Lower lobe of right lung (tissue), 2 donors: Measurements from ENCODE around the gene GPC4. TPM values are rescaled to one million over a fixed set of nuclear protein-coding genes. Genes with fewer than 3 reads are reported as not detected.

Experiments
- ATAC-seq, 2 donors: fragments of 200-7000 bp; cut with Tn5 transposase; one replicate each; pipeline ENCODE4 v1.9.1; 2020 to 2022; ENCODE audit warnings: mild to moderate bottlenecking in 2 of 2, moderate library complexity in 2 of 2
- DNase-seq: peaks from one replicate; pipeline ENCODE4 v3.0.0-alpha.2; 2020
- H3K27ac ChIP-seq: fragments of 200-600 bp; one replicate; pipeline ENCODE4 v1.8.0; 2022
- H3K27me3 ChIP-seq: fragments of 200-600 bp; one replicate; pipeline ENCODE4 v1.8.0; 2022; ENCODE audit warnings: low read depth
- H3K36me3 ChIP-seq: fragments of 200-600 bp; one replicate; pipeline ENCODE4 v1.8.0; 2022; ENCODE audit warnings: mild to moderate bottlenecking
- H3K4me1 ChIP-seq: fragments of 200-600 bp; one replicate; pipeline ENCODE4 v1.8.0; 2022
- H3K4me3 ChIP-seq: fragments of 200-600 bp; one replicate; pipeline ENCODE4 v1.8.0; 2022; ENCODE audit warnings: mild to moderate bottlenecking
- H3K9me3 ChIP-seq: fragments of 200-600 bp; one replicate; pipeline ENCODE4 v1.8.0; 2022
- CTCF ChIP-seq: fragments of 200-600 bp; IDR thresholded peaks from one replicate; pipeline ENCODE4 v1.8.0; 2022; ENCODE audit warnings: antibody characterized with exemption, mild to moderate bottlenecking
- intact Hi-C: fragments of 100-400 bp; cut with DNase I; formaldehyde crosslinking; loops from one replicate; pipeline ENCODE4 v1.11.0; 2022
- total RNA-seq: library from RNA; stranded (reverse); fragmentation: NEBNext Ultra II Directional; extraction: Animal tissue kit (Norgen Biotek cat#: 25700); gene quantifications from one replicate; pipeline ENCODE4 v1.2.1, GENCODE V29; 2021
- donor health status: DM: no; HTN: yes; CAD: no; lungs with severe emphysema.

Gene GPC4
- total RNA-seq, 1 donor from 2014 or later = 41.9 TPM

GRCh38 chrX:133444952-133445831 lies 29.9 kb upstream of the GPC4 start:
- peak overlapping the region; percentile 40 for H3K4me3 ChIP-seq
- H3K27ac ChIP-seq = no peak overlapping the region
- DNase-seq (no peak), ATAC-seq (peak in 1 of 2 donors; percentile 68)
- TF ChIP-seq CTCF = no peak
- no peaks in the 10 kb centered on the region for H3K9me3 ChIP-seq
- H3K27me3 ChIP-seq = no peaks in the 10 kb centered on the region
- intact Hi-C loops = no loop called here
- H3K4me1 ChIP-seq = no peaks in the 10 kb centered on the region
- H3K36me3 ChIP-seq = no peaks in the 10 kb centered on the region

GRCh38 chrX:133444196-133444595 lies 28.9 kb upstream of the GPC4 start:
- H3K36me3 ChIP-seq = no peaks in the 10 kb centered on the region
- H3K4me3 ChIP-seq = no peak overlapping the region
- no peaks in the 10 kb centered on the region for H3K9me3 ChIP-seq
- intact Hi-C loops = no loop called here
- TF ChIP-seq CTCF = no peak
- ATAC-seq = no peak
- H3K4me1 ChIP-seq = no peaks in the 10 kb centered on the region
- H3K27ac ChIP-seq = no peak overlapping the region
- H3K27me3 ChIP-seq = no peaks in the 10 kb centered on the region
- no peak for DNase-seq

GRCh38 chrX:133440797-133441163 lies 25.5 kb upstream of the GPC4 start:
- TF ChIP-seq CTCF = no peak
- intact Hi-C loops = no loop called here
- Histone ChIP-seq H3K4me1 (no peaks in the 10 kb centered on the region), H3K36me3 (no peaks in the 10 kb centered on the region), H3K27ac (no peak overlapping the region), H3K27me3 (no peaks in the 10 kb centered on the region), H3K4me3 (no peak overlapping the region), H3K9me3 (no peaks in the 10 kb centered on the region)
- DNase-seq (no peak), ATAC-seq (no peak)

GRCh38 chrX:133440081-133440796 lies 24.9 kb upstream of the GPC4 start:
- Histone ChIP-seq H3K36me3 (no peaks in the 10 kb centered on the region), H3K27me3 (no peaks in the 10 kb centered on the region), H3K9me3 (no peaks in the 10 kb centered on the region), H3K4me1 (no peaks in the 10 kb centered on the region), H3K27ac (no peak overlapping the region), H3K4me3 (no peak overlapping the region)
- TF ChIP-seq CTCF = no peak
- intact Hi-C loops = no loop called here
- no peak for DNase-seq
- no peak for ATAC-seq

- H3K4me1 ChIP-seq = no peaks in the 10 kb centered on the region
- no peak overlapping the region for H3K27ac ChIP-seq
- intact Hi-C loops = no loop called here
- no peaks in the 10 kb centered on the region for H3K9me3 ChIP-seq
- DNase-seq (no peak), ATAC-seq (no peak)
- no peak overlapping the region for H3K4me3 ChIP-seq
- H3K36me3 ChIP-seq = no peaks in the 10 kb centered on the region
- H3K27me3 ChIP-seq = no peaks in the 10 kb centered on the region
- TF ChIP-seq CTCF = no peak
Measured at GRCh38 chrX:133437766-133438165, 22.5 kb upstream of the GPC4 start.
